HEK293 (cell line): ENCODE measurements around the gene OR52E2.

Source experiments
- PRDM4 ChIP-seq: fragments of 450-650 bp; formaldehyde crosslinking; IDR thresholded peaks from 2 replicates; pipeline ENCODE4 v1.5.1; 2017; ENCODE audit warnings: missing biosample characterization, missing genetic modification characterization
- SETDB1 ChIP-seq: IDR thresholded peaks from one replicate; pipeline ENCODE4 v1.6.1; 2017; ENCODE audit warnings: mild to moderate bottlenecking, low read length, moderate library complexity, mixed read lengths; ENCODE audit not compliant: insufficient read length
- ZNF18 ChIP-seq: fragments of 450-650 bp; formaldehyde crosslinking; IDR thresholded peaks from 2 replicates; pipeline ENCODE4 v1.5.1; 2016; ENCODE audit warnings: missing biosample characterization, missing genetic modification characterization
- ZNF518A ChIP-seq: fragments of 450-650 bp; formaldehyde crosslinking; conservative IDR thresholded peaks from 2 replicates; pipeline ENCODE4 v1.5.1; 2016; ENCODE audit warnings: low read depth, missing biosample characterization, missing genetic modification characterization
- ZNF670 ChIP-seq: fragments of 450-650 bp; formaldehyde crosslinking; IDR thresholded peaks from 2 replicates; pipeline ENCODE4 v1.5.1; 2016; ENCODE audit warnings: missing biosample characterization, missing genetic modification characterization, low read depth
- ZNF792 ChIP-seq: fragments of 450-650 bp; formaldehyde crosslinking; IDR thresholded peaks from 2 replicates; pipeline ENCODE4 v1.5.1; 2016; ENCODE audit warnings: missing biosample characterization, missing genetic modification characterization
- ZSCAN30 ChIP-seq: fragments of 450-650 bp; IDR thresholded peaks from 2 replicates; pipeline ENCODE4 v1.5.1; 2018; ENCODE audit warnings: missing biosample characterization, mild to moderate bottlenecking, missing genetic modification characterization, moderate library complexity
- TF ChIP-seq, protein P1 (sequence below): fragments of 450-650 bp; formaldehyde crosslinking; IDR thresholded peaks from 2 replicates; pipeline ENCODE4 v1.5.1; 2016; ENCODE audit warnings: missing biosample characterization, missing genetic modification characterization
- TF ChIP-seq, protein P2 (sequence below): fragments of 450-650 bp; formaldehyde crosslinking; IDR thresholded peaks from 2 replicates; pipeline ENCODE4 v1.5.1; 2016; ENCODE audit warnings: missing biosample characterization, missing genetic modification characterization, low read depth

DNA sequence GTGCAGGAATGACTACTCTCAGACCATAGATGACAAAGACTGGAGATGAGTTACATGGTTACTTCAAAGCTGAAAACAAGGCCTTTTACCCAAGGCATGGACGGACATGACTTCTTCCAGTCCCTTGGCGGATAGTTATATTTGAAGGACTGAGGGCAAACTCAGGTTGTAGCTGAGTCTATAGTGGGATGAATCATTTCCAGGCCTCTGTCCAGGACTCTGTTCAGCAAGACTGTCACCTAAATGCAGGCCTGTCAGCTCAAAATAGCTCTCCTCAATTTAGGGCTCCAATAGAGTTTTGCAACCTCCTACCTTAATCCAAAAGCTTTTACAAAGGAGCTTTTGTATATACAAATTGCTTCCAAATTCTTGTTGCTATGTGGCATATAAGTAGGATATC lies 37.4 kb downstream of the OR52E2 start:
- no peak for TF ChIP-seq SETDB1
- TF ChIP-seq ZNF792 (tag by site-specific recombination), result no peak
- TF ChIP-seq ZNF518A (tag by site-specific recombination), result no peak
- TF ChIP-seq, protein P1, sequence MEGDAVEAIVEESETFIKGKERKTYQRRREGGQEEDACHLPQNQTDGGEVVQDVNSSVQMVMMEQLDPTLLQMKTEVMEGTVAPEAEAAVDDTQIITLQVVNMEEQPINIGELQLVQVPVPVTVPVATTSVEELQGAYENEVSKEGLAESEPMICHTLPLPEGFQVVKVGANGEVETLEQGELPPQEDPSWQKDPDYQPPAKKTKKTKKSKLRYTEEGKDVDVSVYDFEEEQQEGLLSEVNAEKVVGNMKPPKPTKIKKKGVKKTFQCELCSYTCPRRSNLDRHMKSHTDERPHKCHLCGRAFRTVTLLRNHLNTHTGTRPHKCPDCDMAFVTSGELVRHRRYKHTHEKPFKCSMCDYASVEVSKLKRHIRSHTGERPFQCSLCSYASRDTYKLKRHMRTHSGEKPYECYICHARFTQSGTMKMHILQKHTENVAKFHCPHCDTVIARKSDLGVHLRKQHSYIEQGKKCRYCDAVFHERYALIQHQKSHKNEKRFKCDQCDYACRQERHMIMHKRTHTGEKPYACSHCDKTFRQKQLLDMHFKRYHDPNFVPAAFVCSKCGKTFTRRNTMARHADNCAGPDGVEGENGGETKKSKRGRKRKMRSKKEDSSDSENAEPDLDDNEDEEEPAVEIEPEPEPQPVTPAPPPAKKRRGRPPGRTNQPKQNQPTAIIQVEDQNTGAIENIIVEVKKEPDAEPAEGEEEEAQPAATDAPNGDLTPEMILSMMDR, result no peak
- TF ChIP-seq, protein P2, sequence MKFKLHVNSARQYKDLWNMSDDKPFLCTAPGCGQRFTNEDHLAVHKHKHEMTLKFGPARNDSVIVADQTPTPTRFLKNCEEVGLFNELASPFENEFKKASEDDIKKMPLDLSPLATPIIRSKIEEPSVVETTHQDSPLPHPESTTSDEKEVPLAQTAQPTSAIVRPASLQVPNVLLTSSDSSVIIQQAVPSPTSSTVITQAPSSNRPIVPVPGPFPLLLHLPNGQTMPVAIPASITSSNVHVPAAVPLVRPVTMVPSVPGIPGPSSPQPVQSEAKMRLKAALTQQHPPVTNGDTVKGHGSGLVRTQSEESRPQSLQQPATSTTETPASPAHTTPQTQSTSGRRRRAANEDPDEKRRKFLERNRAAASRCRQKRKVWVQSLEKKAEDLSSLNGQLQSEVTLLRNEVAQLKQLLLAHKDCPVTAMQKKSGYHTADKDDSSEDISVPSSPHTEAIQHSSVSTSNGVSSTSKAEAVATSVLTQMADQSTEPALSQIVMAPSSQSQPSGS, result no peak
- TF ChIP-seq PRDM4 (tag by site-specific recombination), result no peak
- no peak for TF ChIP-seq ZNF670 (tag by site-specific recombination)
- TF ChIP-seq ZSCAN30 (tag by site-specific recombination), result no peak
- no peak for TF ChIP-seq ZNF18 (tag by site-specific recombination)
